HFF-Myc (cell line): ENCODE results near the gene GAREM1.

Experiments
- DNase-seq: peaks from one replicate; pipeline ENCODE4 v3.0.0-alpha.2; 2011; ENCODE audit warnings: low read depth; ENCODE audit errors: extremely low read depth
- H3K4me3 ChIP-seq: replicated peaks from 2 replicates; pipeline ENCODE4 v1.5.1; 2011; ENCODE audit warnings: low read depth, mild to moderate bottlenecking, control low read depth, low read length
- CTCF ChIP-seq: IDR thresholded peaks from 2 replicates; pipeline ENCODE4 v1.5.1; 2012; ENCODE audit warnings: mild to moderate bottlenecking, low read depth, low read length, control low read depth; ENCODE audit errors: missing control alignments

Gene GAREM1

GRCh38 chr18:32389191-32389590, 81.5 kb downstream of the GAREM1 start:
- DNase-seq = no peak
- H3K4me3 ChIP-seq = no peak overlapping the region
- no peak for TF ChIP-seq CTCF

- H3K4me3 ChIP-seq = no peak overlapping the region
- DNase-seq = no peak
- no peak for TF ChIP-seq CTCF
These were observed 84.2 kb downstream of the GAREM1 start for GRCh38 chr18:32386471-32386870.

- TF ChIP-seq CTCF = no peak
- DNase-seq = peak; percentile 42
- H3K4me3 ChIP-seq = no peak overlapping the region
These were observed 87.4 kb downstream of the GAREM1 start for GRCh38 chr18:32383050-32383819.

GRCh38 chr18:32381761-32382160, 88.9 kb downstream of the GAREM1 start:
- no peak for DNase-seq
- TF ChIP-seq CTCF = no peak
- H3K4me3 ChIP-seq = no peak overlapping the region

- no peak overlapping the region for H3K4me3 ChIP-seq
- TF ChIP-seq CTCF = no peak
- no peak for DNase-seq
These were observed 90.1 kb downstream of the GAREM1 start for GRCh38 chr18:32380559-32380958.

GRCh38 chr18:32379891-32380290, 90.8 kb downstream of the GAREM1 start:
- DNase-seq = no peak
- no peak overlapping the region for H3K4me3 ChIP-seq
- TF ChIP-seq CTCF = no peak

GRCh38 chr18:32378705-32379104, 92.0 kb downstream of the GAREM1 start:
- DNase-seq = no peak
- no peak for TF ChIP-seq CTCF
- H3K4me3 ChIP-seq = no peak overlapping the region
